Activated CD8-positive, alpha-beta T cell treated with anti-CD3 and anti-CD28 coated beads, Interleukin-2, amount 10 ng/mL, durations not matched to agents 7 days and 5 days (primary cell): ENCODE data around the gene KIF5A. TPM values are rescaled to one million over a fixed set of nuclear protein-coding genes. Genes with fewer than 3 reads are reported as not detected.

Experiments
- ATAC-seq: fragments of 150-1000 bp; cut with Tn5 transposase; one replicate; pipeline ENCODE4 v1.10.0; 2021; ENCODE audit warnings: moderate library complexity
- CTCF ChIA-PET: fragments of 350-600 bp; sonication (Branson Sonifier 250); formaldehyde crosslinking; loops from one replicate; lab custom pipeline; 2021; ENCODE audit warnings: antibody characterized with exemption; lab: Charles Lee
- POLR2A ChIA-PET: fragments of 350-600 bp; sonication (Branson Sonifier 250); formaldehyde crosslinking; loops from one replicate; lab custom pipeline; 2021; ENCODE audit warnings: antibody characterized with exemption; lab: Charles Lee
- DNase-seq: peaks from one replicate; pipeline ENCODE4 v3.0.0-alpha.2; 2020
- H3K27ac Mint-ChIP-seq: one replicate; pipeline ENCODE4 v1.8.0; 2021; ENCODE audit warnings: mild to moderate bottlenecking, mixed read lengths
- H3K27me3 Mint-ChIP-seq: one replicate; pipeline ENCODE4 v1.8.0; 2021; ENCODE audit warnings: low read depth, mixed read lengths
- H3K36me3 Mint-ChIP-seq: one replicate; pipeline ENCODE4 v1.8.0; 2021; ENCODE audit warnings: low read depth, mixed read lengths
- H3K4me1 Mint-ChIP-seq: one replicate; pipeline ENCODE4 v1.8.0; 2021; ENCODE audit warnings: low read depth, mixed read lengths
- H3K4me3 Mint-ChIP-seq: one replicate; pipeline ENCODE4 v1.8.0; 2021; ENCODE audit warnings: mild to moderate bottlenecking, mixed read lengths
- H3K9me3 Mint-ChIP-seq: one replicate; pipeline ENCODE4 v1.8.0; 2022; ENCODE audit warnings: mixed read lengths; ENCODE audit not compliant: insufficient read depth
- total RNA-seq, 2 experiments: library from RNA; stranded (reverse); gene quantifications; one replicate each; pipeline ENCODE4 v1.2.3, GENCODE V29; 2021

Gene KIF5A
- total RNA-seq, 2 experiments from 2014 or later = 0.99 to 1.4 TPM

- CTCF ChIA-PET = interaction anchor here (1.5 to 1.7 kb wide), 2 partner anchors 19 to 20 kb away, joined by 4 to 8 read pairs; no protein-coding TSS in a partner anchor
- Mint-ChIP-seq H3K4me3 (no peak overlapping the region), H3K9me3 (no peaks in the 10 kb centered on the region), H3K27me3 (no peaks in the 10 kb centered on the region), H3K27ac (peak overlapping the region; percentile 73), H3K4me1 (peaks cover 24% of the 10 kb centered on the region), H3K36me3 (peaks cover 38% of the 10 kb centered on the region)
- ATAC-seq (no peak), DNase-seq (no peak)
- POLR2A ChIA-PET = no interaction called here
Measured at GRCh38 chr12:57603324-57603723, 53.5 kb downstream of the KIF5A start.

GRCh38 chr12:57603815-57604453 lies 54.1 kb downstream of the KIF5A start:
- CTCF ChIA-PET = interaction anchor here (1.5 to 1.7 kb wide), 2 partner anchors 19 to 20 kb away, joined by 4 to 8 read pairs; no protein-coding TSS in a partner anchor
- ATAC-seq = no peak
- DNase-seq = no peak

GRCh38 chr12:57604454-57604991 lies 54.7 kb downstream of the KIF5A start, which contains the start of gene DTX3:
TSS of gene DTX3 (plus strand) at chr12:57604824. CDS start at chr12:57606518, 1,694 bp downstream.
- H3K27me3 Mint-ChIP-seq = no peaks in the 10 kb centered on the region
- H3K27ac Mint-ChIP-seq = peak within 1 kb of the TSS; percentile 86
- CTCF ChIA-PET = interaction anchor here (1.3 kb wide), 1 partner anchor 23 kb away, joined by 3 read pairs; no protein-coding TSS in a partner anchor

More at GRCh38 chr12:57603815-57604453, 54.1 kb downstream of the KIF5A start:
- peaks cover 35% of the 10 kb centered on the region for H3K36me3 Mint-ChIP-seq
- H3K9me3 Mint-ChIP-seq = no peaks in the 10 kb centered on the region
- peak overlapping the region; percentile 73 for H3K4me3 Mint-ChIP-seq
- no peaks in the 10 kb centered on the region for H3K27me3 Mint-ChIP-seq
- peak overlapping the region; percentile 73 for H3K27ac Mint-ChIP-seq
- POLR2A ChIA-PET = no interaction called here
- peaks cover 24% of the 10 kb centered on the region for H3K4me1 Mint-ChIP-seq

GRCh38 chr12:57604992-57605810 lies 55.4 kb downstream of the KIF5A start:
- peak; percentile 52 for ATAC-seq
- H3K4me1 Mint-ChIP-seq = peaks cover 24% of the 10 kb centered on the region
- POLR2A ChIA-PET = interaction anchor here (0.5 to 1.4 kb wide), 5 partner anchors 10 to 118 kb away, joined by 3 to 5 read pairs (median 3); no protein-coding TSS in a partner anchor
- no peaks in the 10 kb centered on the region for H3K9me3 Mint-ChIP-seq
- no peak for DNase-seq
- H3K27me3 Mint-ChIP-seq = peaks cover under 1% of the 10 kb centered on the region
- peaks cover 24% of the 10 kb centered on the region for H3K36me3 Mint-ChIP-seq
- CTCF ChIA-PET = interaction anchor here (1.3 to 3.3 kb wide), 6 partner anchors 9 to 40 kb away, joined by 3 to 20 read pairs (median 4); no protein-coding TSS in a partner anchor
- H3K4me3 Mint-ChIP-seq = peak overlapping the region; percentile 76
- peak overlapping the region; percentile 71 for H3K27ac Mint-ChIP-seq

More at GRCh38 chr12:57604454-57604991, 54.7 kb downstream of the KIF5A start, which contains the start of gene DTX3:
- peak; percentile 58 for DNase-seq
- H3K9me3 Mint-ChIP-seq = no peaks in the 10 kb centered on the region
- peaks cover 24% of the 10 kb centered on the region for H3K4me1 Mint-ChIP-seq
- peaks cover 29% of the 10 kb centered on the region for H3K36me3 Mint-ChIP-seq
- POLR2A ChIA-PET = no interaction called here
- peak; percentile 65 for ATAC-seq
- peak within 1 kb of the TSS; percentile 76 for H3K4me3 Mint-ChIP-seq

GRCh38 chr12:57605811-57606311 lies 56.0 kb downstream of the KIF5A start:
- DNase-seq (no peak), ATAC-seq (no peak)
- Mint-ChIP-seq H3K36me3 (peaks cover 18% of the 10 kb centered on the region), H3K4me1 (peaks cover 30% of the 10 kb centered on the region), H3K4me3 (peak overlapping the region; percentile 76), H3K9me3 (no peaks in the 10 kb centered on the region), H3K27me3 (peaks cover 5% of the 10 kb centered on the region), H3K27ac (no peak overlapping the region)
- ChIA-PET POLR2A (interaction anchor here (0.8 to 1.4 kb wide), 4 partner anchors 9 to 15 kb away, joined by 3 to 5 read pairs (median 4); no protein-coding TSS in a partner anchor), CTCF (interaction anchor here (1.3 to 3.3 kb wide), 6 partner anchors 8 to 40 kb away, joined by 3 to 20 read pairs (median 4); no protein-coding TSS in a partner anchor)

- DNase-seq = no peak
- H3K27me3 Mint-ChIP-seq = peaks cover 5% of the 10 kb centered on the region
- POLR2A ChIA-PET = interaction anchor here (1.4 kb wide), 1 partner anchor 13 kb away, joined by 5 read pairs; no protein-coding TSS in a partner anchor
- CTCF ChIA-PET = interaction anchor here (1.3 to 3.3 kb wide), 5 partner anchors 8 to 39 kb away, joined by 3 to 20 read pairs (median 5); no protein-coding TSS in a partner anchor
- peaks cover 14% of the 10 kb centered on the region for H3K36me3 Mint-ChIP-seq
- no peak overlapping the region for H3K27ac Mint-ChIP-seq
- ATAC-seq = no peak
- peaks cover 31% of the 10 kb centered on the region for H3K4me1 Mint-ChIP-seq
- no peak overlapping the region for H3K4me3 Mint-ChIP-seq
- H3K9me3 Mint-ChIP-seq = no peaks in the 10 kb centered on the region
Measured at GRCh38 chr12:57606399-57606798, 56.6 kb downstream of the KIF5A start.

GRCh38 chr12:57606821-57607220 lies 57.0 kb downstream of the KIF5A start:
- no peak for ATAC-seq
- peaks cover 9% of the 10 kb centered on the region for H3K36me3 Mint-ChIP-seq
- no peaks in the 10 kb centered on the region for H3K9me3 Mint-ChIP-seq
- DNase-seq = no peak
- no peak overlapping the region for H3K27ac Mint-ChIP-seq
- peaks cover 6% of the 10 kb centered on the region for H3K27me3 Mint-ChIP-seq
- ChIA-PET CTCF (interaction anchor here (2.6 to 3.3 kb wide), 2 partner anchors 14 to 23 kb away, joined by 13 to 20 read pairs; no protein-coding TSS in a partner anchor), POLR2A (no interaction called here)
- no peak overlapping the region for H3K4me3 Mint-ChIP-seq
- peaks cover 31% of the 10 kb centered on the region for H3K4me1 Mint-ChIP-seq

- Mint-ChIP-seq H3K4me1 (peaks cover 31% of the 10 kb centered on the region), H3K36me3 (no peaks in the 10 kb centered on the region), H3K27me3 (peaks cover 16% of the 10 kb centered on the region), H3K27ac (no peak overlapping the region), H3K9me3 (no peaks in the 10 kb centered on the region), H3K4me3 (no peak overlapping the region)
- ChIA-PET POLR2A (no interaction called here), CTCF (interaction anchor here (0.7 to 3.3 kb wide), 4 partner anchors 13 to 29 kb away, joined by 3 to 13 read pairs (median 4); no protein-coding TSS in a partner anchor)
- DNase-seq (no peak), ATAC-seq (no peak)
Measured at GRCh38 chr12:57607958-57608663, 58.3 kb downstream of the KIF5A start.

GRCh38 chr12:57609101-57609780 lies 59.4 kb downstream of the KIF5A start:
- no peak overlapping the region for H3K4me3 Mint-ChIP-seq
- ChIA-PET POLR2A (no interaction called here), CTCF (interaction anchor here (1.7 kb wide), 1 partner anchor 26 kb away, joined by 5 read pairs; no protein-coding TSS in a partner anchor)
- peaks cover 24% of the 10 kb centered on the region for H3K4me1 Mint-ChIP-seq
- H3K36me3 Mint-ChIP-seq = no peaks in the 10 kb centered on the region
- H3K27me3 Mint-ChIP-seq = peaks cover 23% of the 10 kb centered on the region
- no peaks in the 10 kb centered on the region for H3K9me3 Mint-ChIP-seq
- no peak for DNase-seq
- no peak overlapping the region for H3K27ac Mint-ChIP-seq
- ATAC-seq = no peak
